ENCODE results near the gene SDHAF3. TPM values are rescaled to one million over a fixed set of nuclear protein-coding genes. Genes with fewer than 3 reads are reported as not detected.
"Not testable (repeated sequence)": the region's sequence is repeated elsewhere in the genome, so short reads cannot be mapped to it uniquely, and the experiment has no call there.

Gene SDHAF3
- total RNA-seq, 3 donors from 2014 or later, result 11.7 to 23.2 (median 17.1) TPM

- no peak overlapping the region for H3K4me3 ChIP-seq
- H3K36me3 ChIP-seq (ENCODE audit: low read depth), result no peaks in the 10 kb centered on the region
- H3K9me3 ChIP-seq, result no peaks in the 10 kb centered on the region
- H3K4me1 ChIP-seq (ENCODE audit: low read depth), result no peaks in the 10 kb centered on the region
- peak in 1 of 3 donors; percentile 44 for DNase-seq
- intact Hi-C loops (cut with DNase I, micrococcal nuclease), result no loop called here
- peak; percentile 70 for ATAC-seq
- peak; percentile 71 for TF ChIP-seq CTCF (IDR thresholded peaks at IDR 0.05)
Measured at GRCh38 chr7:97179454-97180104, 62.1 kb downstream of the SDHAF3 start.

GRCh38 chr7:97187067-97187466, 69.6 kb downstream of the SDHAF3 start:
- no peaks in the 10 kb centered on the region for H3K4me1 ChIP-seq (ENCODE audit: low read depth)
- H3K4me3 ChIP-seq, result no peak overlapping the region
- DNase-seq (no peak), ATAC-seq (no peak)
- no peaks in the 10 kb centered on the region for H3K36me3 ChIP-seq (ENCODE audit: low read depth)
- intact Hi-C loops (cut with DNase I, micrococcal nuclease), result no loop called here
- TF ChIP-seq CTCF (IDR thresholded peaks at IDR 0.05), result no peak
- no peaks in the 10 kb centered on the region for H3K9me3 ChIP-seq

GRCh38 chr7:97196174-97196573, 78.7 kb downstream of the SDHAF3 start:
- ATAC-seq; intact Hi-C loops (cut with DNase I, micrococcal nuclease): not testable (repeated sequence)

GRCh38 chr7:97198596-97198995, 81.1 kb downstream of the SDHAF3 start:
- H3K4me1 ChIP-seq (ENCODE audit: low read depth), result no peaks in the 10 kb centered on the region

More at GRCh38 chr7:97196174-97196573, 78.7 kb downstream of the SDHAF3 start:
- not testable (repeated sequence) for DNase-seq; H3K9me3 ChIP-seq; H3K36me3 ChIP-seq (ENCODE audit: low read depth); H3K4me1 ChIP-seq (ENCODE audit: low read depth); H3K4me3 ChIP-seq

GRCh38 chr7:97200018-97200417, 82.5 kb downstream of the SDHAF3 start:
- no peaks in the 10 kb centered on the region for H3K9me3 ChIP-seq
- TF ChIP-seq CTCF (IDR thresholded peaks at IDR 0.05), result no peak
- no peaks in the 10 kb centered on the region for H3K4me1 ChIP-seq (ENCODE audit: low read depth)
- intact Hi-C loops (cut with DNase I, micrococcal nuclease), result no loop called here
- DNase-seq (no peak), ATAC-seq (no peak)
- no peak overlapping the region for H3K4me3 ChIP-seq
- no peaks in the 10 kb centered on the region for H3K36me3 ChIP-seq (ENCODE audit: low read depth)

More at GRCh38 chr7:97198596-97198995, 81.1 kb downstream of the SDHAF3 start:
- DNase-seq, result no peak
- Histone ChIP-seq H3K4me3 (no peak overlapping the region), H3K9me3 (no peaks in the 10 kb centered on the region), H3K36me3 (ENCODE audit: low read depth) (no peaks in the 10 kb centered on the region)
- intact Hi-C loops (cut with DNase I, micrococcal nuclease), result no loop called here
- no peak for TF ChIP-seq CTCF (IDR thresholded peaks at IDR 0.05)
- ATAC-seq, result no peak

- intact Hi-C loops (cut with DNase I, micrococcal nuclease), result no loop called here
- Histone ChIP-seq H3K36me3 (ENCODE audit: low read depth) (no peaks in the 10 kb centered on the region), H3K4me1 (ENCODE audit: low read depth) (no peaks in the 10 kb centered on the region), H3K9me3 (no peaks in the 10 kb centered on the region), H3K4me3 (no peak overlapping the region)
- DNase-seq, result no peak
- no peak for ATAC-seq
- no peak for TF ChIP-seq CTCF (IDR thresholded peaks at IDR 0.05)
Measured at GRCh38 chr7:97203957-97204356, 86.5 kb downstream of the SDHAF3 start.
